HG02943 (cell line): ENCODE measurements around the gene BCKDHB.
"Not testable (repeated sequence)": the region's sequence is repeated elsewhere in the genome, so short reads cannot be mapped to it uniquely, and the experiment has no call there.

Source experiments
- ATAC-seq: cut with Tn5 transposase; IDR thresholded peaks from one replicate; pipeline ENCODE4 v1.9.1; 2021; ENCODE audit warnings: mild to moderate bottlenecking, low read depth, moderate library complexity; ENCODE audit not compliant: unreplicated experiment

Gene BCKDHB

DNA sequence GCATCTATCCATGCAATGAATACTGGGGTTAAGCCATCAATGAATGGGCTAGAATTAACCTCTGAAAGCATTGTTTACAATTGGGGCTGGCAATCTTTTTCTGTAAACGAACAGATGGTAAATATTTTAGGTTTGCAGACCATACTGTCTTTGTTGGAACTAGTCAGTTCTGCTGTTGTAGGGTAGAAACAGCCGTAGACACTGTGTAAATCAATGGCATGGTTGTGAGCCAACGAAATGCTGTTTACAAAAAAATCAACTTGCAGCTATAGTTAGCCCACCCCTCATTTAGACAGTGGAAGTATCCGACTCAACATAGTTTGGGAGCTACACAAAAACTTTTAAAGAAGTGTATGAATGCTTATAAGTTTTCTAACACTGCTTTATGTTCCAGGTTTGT, 91.5 kb downstream of the BCKDHB start:
- no peak for ATAC-seq

DNA sequence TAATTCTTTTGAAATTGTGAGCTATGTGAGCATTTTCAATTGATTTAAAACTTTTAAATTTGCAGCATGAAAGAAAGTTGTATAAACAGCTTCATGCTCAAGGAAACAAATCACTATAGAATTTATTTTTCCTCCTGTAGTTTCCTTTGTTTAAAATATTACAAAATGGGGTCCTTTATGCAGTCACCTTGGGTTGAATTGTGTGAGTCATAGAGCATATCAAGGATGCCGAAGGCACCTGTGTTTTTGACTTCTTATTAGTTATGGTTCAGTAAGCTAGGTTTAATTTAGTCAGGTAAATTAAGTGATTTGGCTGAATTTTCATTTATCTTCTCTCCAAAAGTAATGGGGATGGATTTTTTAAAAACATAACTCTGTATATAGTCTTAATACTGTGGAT, 96.8 kb downstream of the BCKDHB start:
- ATAC-seq, result no peak

GRCh38 chr6:80205404-80205803, 98.9 kb downstream of the BCKDHB start:
- ATAC-seq, result no peak

- ATAC-seq, result no peak
Measured at GRCh38 chr6:80206758-80207157, 100.3 kb downstream of the BCKDHB start.

GRCh38 chr6:80209430-80209829, 103.0 kb downstream of the BCKDHB start:
- ATAC-seq, result no peak

DNA sequence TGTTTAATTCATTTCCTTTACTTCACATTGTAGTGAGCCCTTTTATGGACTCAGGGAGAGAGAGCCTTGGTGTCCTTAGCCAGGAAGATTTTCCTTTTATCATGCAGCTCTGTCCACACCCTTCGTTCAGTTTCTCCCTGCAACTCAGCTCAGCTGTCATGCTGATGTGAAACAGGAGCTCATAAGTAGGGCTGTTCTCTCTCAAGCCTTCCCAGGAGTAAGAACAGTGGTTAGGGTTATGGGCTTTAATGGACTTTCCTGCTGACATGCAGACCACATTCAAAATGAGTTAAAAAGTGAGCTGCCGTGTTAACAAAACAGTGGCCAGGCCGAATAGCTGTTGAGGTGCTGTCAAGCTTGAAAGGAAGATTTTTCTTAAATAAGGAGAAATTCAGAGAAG, 104.1 kb downstream of the BCKDHB start:
- no peak for ATAC-seq

DNA sequence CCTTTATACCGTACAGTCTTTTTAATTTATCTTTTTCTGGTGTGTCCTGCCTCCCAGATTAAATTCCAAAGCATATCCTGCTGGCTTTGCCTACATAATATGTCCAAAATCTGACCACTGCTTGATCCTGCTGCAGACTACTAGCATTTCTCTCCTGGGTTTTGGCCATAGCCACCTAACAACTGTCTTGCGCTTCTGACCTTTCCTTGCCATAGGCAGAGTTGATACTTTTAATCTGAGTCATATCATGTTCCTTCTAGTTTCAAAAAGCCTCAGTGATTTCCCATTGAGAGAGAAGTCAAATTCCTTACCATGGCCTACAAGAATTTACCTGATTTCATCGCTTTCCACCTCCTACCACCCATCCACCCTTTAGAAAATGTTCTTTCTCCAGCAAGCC, 104.8 kb downstream of the BCKDHB start:
- ATAC-seq, result no peak

GRCh38 chr6:80211890-80212289, 105.4 kb downstream of the BCKDHB start:
- not testable (repeated sequence) for ATAC-seq

- ATAC-seq, result peak; percentile 82
Measured at GRCh38 chr6:80214436-80215022, 108.1 kb downstream of the BCKDHB start.

DNA sequence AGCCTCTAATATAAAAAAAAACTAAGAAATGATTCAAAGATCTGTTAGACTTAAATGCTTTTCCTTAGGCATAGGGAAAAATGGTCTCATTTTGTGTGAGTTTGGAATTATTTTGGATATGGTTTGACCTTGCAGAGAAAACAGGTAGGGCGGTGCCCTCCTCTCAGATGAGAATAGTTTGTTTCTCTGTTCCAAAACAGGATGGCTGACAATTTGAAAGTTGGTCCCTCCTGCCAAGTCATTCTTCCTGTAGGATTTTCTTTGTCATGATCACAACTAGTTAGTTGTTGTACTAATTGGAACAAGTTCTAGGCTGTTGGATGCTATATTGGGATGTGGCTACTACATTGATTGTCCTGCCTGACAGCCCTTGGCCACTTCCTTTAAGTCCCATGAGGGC, 108.6 kb downstream of the BCKDHB start:
- ATAC-seq, result no peak

- no peak for ATAC-seq
Measured at GRCh38 chr6:80217794-80218193, 111.3 kb downstream of the BCKDHB start.

GRCh38 chr6:80223743-80224212, 117.3 kb downstream of the BCKDHB start:
- ATAC-seq, result no peak

DNA sequence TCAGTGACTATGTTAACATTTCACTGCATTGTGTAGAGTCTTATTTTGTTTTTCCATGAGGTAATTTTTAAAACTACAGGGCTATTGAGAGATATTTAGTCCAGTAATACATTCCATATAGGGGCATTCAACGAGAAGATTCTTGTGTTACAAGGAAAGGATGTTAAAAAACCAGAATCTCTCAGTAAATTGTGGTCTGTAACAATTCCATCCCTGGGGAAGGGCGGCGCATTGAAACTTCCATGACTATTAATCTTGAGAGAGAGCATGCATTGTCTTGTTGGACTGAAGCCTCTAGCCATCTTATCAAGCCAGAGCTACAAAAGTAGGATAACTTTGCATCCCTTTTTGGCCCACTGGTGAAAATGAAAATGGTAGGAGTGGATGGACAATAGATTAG, 119.7 kb downstream of the BCKDHB start:
- no peak for ATAC-seq

GRCh38 chr6:80226699-80227098, 120.2 kb downstream of the BCKDHB start:
- no peak for ATAC-seq

DNA sequence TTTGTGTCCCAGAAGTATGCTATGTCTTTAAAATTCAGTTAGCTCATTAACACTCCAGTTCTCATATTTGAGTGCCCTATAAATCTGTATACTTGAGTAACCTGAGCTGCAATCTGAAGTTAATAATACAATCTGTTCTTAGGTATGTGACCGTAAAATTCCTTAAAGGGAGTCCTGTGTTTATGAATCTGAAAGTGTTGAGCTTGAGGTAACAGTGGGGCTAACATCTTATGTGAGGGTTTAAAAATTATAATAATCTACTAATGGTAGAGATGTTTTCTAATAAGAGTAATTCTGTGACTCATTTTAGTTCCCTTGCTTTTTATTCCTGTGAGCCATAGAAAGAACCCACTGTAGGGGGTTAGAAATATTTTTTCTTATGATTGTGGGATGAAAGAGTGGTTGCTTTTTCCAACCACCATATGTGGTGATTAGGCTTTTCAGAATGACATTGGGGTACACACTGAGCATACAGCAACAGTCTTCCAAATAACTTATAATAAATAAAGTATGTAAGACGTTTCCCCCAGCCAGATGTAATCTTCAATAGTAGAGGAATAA, 121.2 kb downstream of the BCKDHB start:
- no peak for ATAC-seq

DNA sequence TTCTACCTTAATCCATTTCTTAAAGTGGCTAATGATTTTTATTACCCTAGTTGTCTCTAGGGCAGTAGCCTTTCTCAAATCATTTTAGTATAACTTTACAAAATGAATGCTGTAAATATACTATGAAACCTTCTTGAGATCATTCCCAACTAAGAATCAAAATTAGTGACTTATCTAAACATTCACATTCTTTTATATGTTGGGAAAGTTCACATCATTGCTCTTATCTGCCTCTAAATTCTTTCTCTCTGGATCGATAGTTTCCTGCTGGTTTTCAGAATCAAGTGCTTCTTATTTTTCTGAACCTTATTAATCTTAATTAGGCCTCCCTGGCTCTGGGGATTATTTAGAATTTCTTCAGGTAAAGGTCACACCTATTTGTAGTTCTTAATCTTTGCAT, 126.8 kb downstream of the BCKDHB start:
- ATAC-seq, result no peak

DNA sequence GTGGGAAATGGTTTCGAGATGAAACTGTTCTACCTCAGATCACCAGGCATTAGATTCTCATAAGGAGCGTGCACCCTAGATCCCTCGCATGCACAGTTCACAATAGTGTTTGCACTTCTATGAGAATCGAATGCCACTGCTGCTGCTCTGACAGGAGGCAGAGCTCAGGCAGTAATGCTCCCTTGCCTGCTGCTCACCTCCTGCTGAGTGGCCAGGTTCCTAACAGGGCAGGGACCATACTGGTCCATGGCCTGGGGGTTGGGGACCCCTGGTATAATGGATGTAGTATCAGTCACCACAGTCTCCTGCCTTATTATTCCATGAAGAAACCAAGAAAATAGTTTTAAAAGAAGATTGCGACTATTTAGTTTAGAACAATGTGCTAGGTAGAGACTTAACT, 127.5 kb downstream of the BCKDHB start:
- no peak for ATAC-seq

- no peak for ATAC-seq
Measured at GRCh38 chr6:80234401-80234800, 127.9 kb downstream of the BCKDHB start.

- ATAC-seq, result no peak
Measured at GRCh38 chr6:80234908-80235307, 128.4 kb downstream of the BCKDHB start.

GRCh38 chr6:80235647-80236046, 129.2 kb downstream of the BCKDHB start:
- no peak for ATAC-seq

GRCh38 chr6:80238754-80239153, 132.3 kb downstream of the BCKDHB start:
- ATAC-seq, result not testable (repeated sequence)

GRCh38 chr6:80245043-80245442, 138.6 kb downstream of the BCKDHB start:
- ATAC-seq, result no peak

DNA sequence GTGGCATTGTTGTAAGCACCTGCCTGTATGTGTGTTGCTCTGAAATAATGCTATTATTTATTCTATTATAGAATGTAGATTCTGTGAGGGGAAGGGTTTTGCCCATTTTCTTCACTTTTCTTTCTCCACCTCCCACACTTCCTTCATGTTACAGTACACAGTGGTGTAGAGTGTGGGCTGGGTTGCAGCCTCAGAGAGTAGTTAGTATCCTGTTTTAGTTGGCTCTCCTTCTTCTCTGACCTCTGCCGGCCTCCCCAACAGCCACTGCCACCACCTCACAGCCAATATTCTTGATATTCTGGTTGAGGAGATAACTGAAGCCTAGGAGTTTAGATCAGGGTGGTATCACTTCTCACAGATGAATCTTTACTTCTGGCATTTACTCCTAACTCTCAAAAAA, 143.4 kb downstream of the BCKDHB start:
- ATAC-seq, result no peak
